ENCODE measurements around the gene SLC16A12. TPM values are rescaled to one million over a fixed set of nuclear protein-coding genes. Genes with fewer than 3 reads are reported as not detected.

SLC16A12 gene
- total RNA-seq, 1 experiment from 2014 or later, result 0.77 TPM

DNA sequence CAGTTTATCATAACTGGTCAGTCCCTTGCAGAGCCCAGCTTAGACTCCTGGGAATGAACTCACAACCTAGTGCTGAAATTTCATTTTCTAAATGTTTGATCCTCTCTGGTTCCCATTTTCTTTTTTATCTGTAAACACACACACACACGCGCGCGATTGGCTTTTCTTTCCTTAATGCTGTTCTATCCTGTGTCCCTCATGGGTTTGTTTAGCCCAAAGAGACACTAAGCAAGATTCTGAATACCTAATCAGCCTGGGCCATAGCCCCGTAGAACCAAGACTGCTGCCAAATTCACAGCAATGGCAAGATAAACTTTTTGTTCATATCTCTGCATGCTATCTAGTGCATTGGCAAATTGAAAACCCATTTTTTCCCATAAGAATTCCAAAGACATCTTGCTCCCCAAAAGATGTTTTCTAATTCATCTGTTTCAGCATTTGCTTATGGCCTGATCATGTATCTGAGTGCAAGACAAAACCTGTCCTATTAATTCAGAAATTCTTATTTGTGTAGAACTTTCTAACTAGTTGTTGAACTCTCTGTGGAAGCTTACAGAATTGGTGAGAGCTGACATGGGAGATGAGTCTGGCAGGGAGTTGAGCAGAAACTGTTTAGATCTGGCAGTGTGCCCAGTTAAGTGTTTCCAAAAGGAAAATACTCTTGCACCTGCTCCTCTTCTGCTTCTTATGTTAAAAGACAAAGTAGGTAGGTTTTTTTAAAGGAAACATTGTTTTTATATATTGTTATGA is 144.7 kb downstream of the SLC16A12 start:
- no peak overlapping the region for H3K14ac ChIP-seq (ENCODE audit: insufficient read depth, low read length)
- peaks cover 4% of the 10 kb centered on the region; the same call in 1 of the 2 replicates for H3K4me1 ChIP-seq (ENCODE audit: insufficient read depth, low read length)
- no peaks in the 10 kb centered on the region for H3K79me2 ChIP-seq (ENCODE audit: insufficient read depth, low read length)
- no peak overlapping the region for H3K27ac ChIP-seq (ENCODE audit: insufficient read length, low read depth, low read length)
- no peaks in the 10 kb centered on the region for H3K79me1 ChIP-seq (ENCODE audit: insufficient read depth, low read depth, low read length, poor library complexity, severe bottlenecking)
- no peak overlapping the region for H3K23ac ChIP-seq (ENCODE audit: insufficient read length, low read depth, low read length)
- TF ChIP-seq, protein P1, sequence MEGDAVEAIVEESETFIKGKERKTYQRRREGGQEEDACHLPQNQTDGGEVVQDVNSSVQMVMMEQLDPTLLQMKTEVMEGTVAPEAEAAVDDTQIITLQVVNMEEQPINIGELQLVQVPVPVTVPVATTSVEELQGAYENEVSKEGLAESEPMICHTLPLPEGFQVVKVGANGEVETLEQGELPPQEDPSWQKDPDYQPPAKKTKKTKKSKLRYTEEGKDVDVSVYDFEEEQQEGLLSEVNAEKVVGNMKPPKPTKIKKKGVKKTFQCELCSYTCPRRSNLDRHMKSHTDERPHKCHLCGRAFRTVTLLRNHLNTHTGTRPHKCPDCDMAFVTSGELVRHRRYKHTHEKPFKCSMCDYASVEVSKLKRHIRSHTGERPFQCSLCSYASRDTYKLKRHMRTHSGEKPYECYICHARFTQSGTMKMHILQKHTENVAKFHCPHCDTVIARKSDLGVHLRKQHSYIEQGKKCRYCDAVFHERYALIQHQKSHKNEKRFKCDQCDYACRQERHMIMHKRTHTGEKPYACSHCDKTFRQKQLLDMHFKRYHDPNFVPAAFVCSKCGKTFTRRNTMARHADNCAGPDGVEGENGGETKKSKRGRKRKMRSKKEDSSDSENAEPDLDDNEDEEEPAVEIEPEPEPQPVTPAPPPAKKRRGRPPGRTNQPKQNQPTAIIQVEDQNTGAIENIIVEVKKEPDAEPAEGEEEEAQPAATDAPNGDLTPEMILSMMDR (conservative IDR thresholded peaks at IDR 0.05), result no peak
- no peak overlapping the region for H2BK20ac ChIP-seq (ENCODE audit: low read depth, low read length, poor library complexity, severe bottlenecking)
- no peak overlapping the region for H2AFZ ChIP-seq (ENCODE audit: low read length)
- no CpG with 5 or more reads among the region's 5 CpGs for WGBS (ENCODE audit: extremely low coverage, insufficient read length, low lambda C conversion rate)
- H3K4ac ChIP-seq (ENCODE audit: low read depth, low read length), result no peak overlapping the region
- no peak overlapping the region for H3K9ac ChIP-seq (ENCODE audit: extremely low read depth, insufficient read length, low read length)
- Mint-ChIP-seq H3K4me3 (no peak overlapping the region), H3K27me3 (ENCODE audit: low read depth) (no peaks in the 10 kb centered on the region), H3K9me3 (no peaks in the 10 kb centered on the region), H3K4me1 (peaks cover 14 to 20% of the 10 kb centered on the region in 2 experiments), H3K36me3 (ENCODE audit: insufficient read depth in 1 of 3, low read depth in 3 of 3) (no peaks in the 10 kb centered on the region), H3K27ac (peak overlapping the region in 1 of 3 experiments; percentile 2; a peak in 2 of 7 replicates)
- H2BK15ac ChIP-seq (ENCODE audit: low read depth, low read length), result no peak overlapping the region
- H3K23me2 ChIP-seq (ENCODE audit: insufficient read length, low read depth, low read length, poor library complexity, severe bottlenecking), result peaks cover 2% of the 10 kb centered on the region
- no peaks in the 10 kb centered on the region for H4K20me1 ChIP-seq (ENCODE audit: control insufficient read depth, insufficient read depth, insufficient read length)
- no peak overlapping the region for H2AK5ac ChIP-seq (ENCODE audit: insufficient read length, low read length)
- no peak overlapping the region for H2BK120ac ChIP-seq (ENCODE audit: low read depth, low read length, poor library complexity, severe bottlenecking)
- DNase-seq, result no peak
- no peak overlapping the region for H3K18ac ChIP-seq (ENCODE audit: insufficient read length, low read depth, low read length)
- no peak overlapping the region for H4K5ac ChIP-seq (ENCODE audit: insufficient read length, low read depth, low read length)
- no peak overlapping the region for H3K4me2 ChIP-seq (ENCODE audit: insufficient read depth, insufficient read length, low read length)
- H2BK12ac ChIP-seq (ENCODE audit: insufficient read length, low read depth, low read length), result no peak overlapping the region
- H3K9me3 ChIP-seq (ENCODE audit: control insufficient read depth, low read depth, low read length), result no peaks in the 10 kb centered on the region
- H3K56ac ChIP-seq (ENCODE audit: insufficient read length, low read depth, low read length), result no peak overlapping the region
- no peak overlapping the region for H3T11ph ChIP-seq (ENCODE audit: low read length)
- no peak overlapping the region for H2BK5ac ChIP-seq (ENCODE audit: insufficient read length, low read length)
- H4K8ac ChIP-seq (replicated peaks; ENCODE audit: insufficient read length, low read depth, low read length), result no peak overlapping the region
- H4K91ac ChIP-seq (ENCODE audit: insufficient read length, low read depth, low read length), result no peak overlapping the region
- no peaks in the 10 kb centered on the region for H3K27me3 ChIP-seq (ENCODE audit: insufficient read depth, low read length)

All from H9 (cell line).